ENCODE data around the gene UBN1.

- TF ChIP-seq EZH2 (IDR thresholded peaks at IDR 0.05; ENCODE audit: borderline replicate concordance, low read depth, low read length, poor library complexity, severe bottlenecking), result no peak
- no peak for TF ChIP-seq CTCF (conservative IDR thresholded peaks at IDR 0.05; ENCODE audit: low read depth, low read length)
These were observed 48.8 kb upstream of the UBN1 start for GRCh38 chr16:4798456-4798855.

Data from A673 (cell line).